H9 (cell line): Measurements from ENCODE around the gene CTF1. TPM values are rescaled to one million over a fixed set of nuclear protein-coding genes. Genes with fewer than 3 reads are reported as not detected.

ENCODE experiments used
- DNase-seq: peaks from one replicate; pipeline ENCODE4 v3.0.0-alpha.2; 2017
- H2AFZ ChIP-seq: one replicate; pipeline ENCODE4 v1.6.1; 2013; ENCODE audit warnings: mild to moderate bottlenecking, low read length, control low read depth, moderate library complexity
- H2AK5ac ChIP-seq: 2 replicates; pipeline ENCODE4 v1.6.1; 2013; ENCODE audit warnings: low read length, control low read depth, mixed read lengths; ENCODE audit not compliant: insufficient read length
- H2BK120ac ChIP-seq: one replicate; pipeline ENCODE4 v1.6.1; 2013; ENCODE audit warnings: low read depth, mild to moderate bottlenecking, low read length, control low read depth, inconsistent platforms; ENCODE audit not compliant: poor library complexity, severe bottlenecking
- H2BK12ac ChIP-seq: 2 replicates; pipeline ENCODE4 v1.6.1; 2013; ENCODE audit warnings: low read length, control low read depth, mixed read lengths, low read depth; ENCODE audit not compliant: insufficient read length
- H2BK15ac ChIP-seq: 2 replicates; pipeline ENCODE4 v1.6.1; 2013; ENCODE audit warnings: low read depth, low read length, control low read depth
- H2BK20ac ChIP-seq: one replicate; pipeline ENCODE4 v1.6.1; 2013; ENCODE audit warnings: low read depth, mild to moderate bottlenecking, low read length, control low read depth, inconsistent platforms; ENCODE audit not compliant: poor library complexity, severe bottlenecking
- H2BK5ac ChIP-seq: 2 replicates; pipeline ENCODE4 v1.6.1; 2013; ENCODE audit warnings: low read length, control low read depth, mixed read lengths; ENCODE audit not compliant: insufficient read length
- H3K14ac ChIP-seq: 2 replicates; pipeline ENCODE4 v1.6.1; 2013; ENCODE audit warnings: low read length, control low read depth; ENCODE audit not compliant: insufficient read depth
- H3K18ac ChIP-seq: 2 replicates; pipeline ENCODE4 v1.6.1; 2013; ENCODE audit warnings: low read depth, mild to moderate bottlenecking, mixed read lengths, low read length, control low read depth; ENCODE audit not compliant: insufficient read length
- H3K23ac ChIP-seq: 2 replicates; pipeline ENCODE4 v1.6.1; 2013; ENCODE audit warnings: low read length, control low read depth, mixed read lengths, low read depth; ENCODE audit not compliant: insufficient read length
- H3K23me2 ChIP-seq: 2 replicates; pipeline ENCODE4 v1.6.1; 2013; ENCODE audit warnings: low read depth, mild to moderate bottlenecking, mixed read lengths, low read length, control low read depth; ENCODE audit not compliant: insufficient read length, poor library complexity, severe bottlenecking
- H3K27ac ChIP-seq: 2 replicates; pipeline ENCODE4 v1.5.1; 2013; ENCODE audit warnings: low read length, control low read depth, mixed read lengths, low read depth; ENCODE audit not compliant: insufficient read length
- H3K27me3 ChIP-seq: 2 replicates; pipeline ENCODE4 v1.6.1; 2013; ENCODE audit warnings: low read length, control low read depth, inconsistent platforms; ENCODE audit not compliant: insufficient read depth
- H3K4ac ChIP-seq: 2 replicates; pipeline ENCODE4 v1.6.1; 2013; ENCODE audit warnings: low read depth, mild to moderate bottlenecking, control low read depth, inconsistent platforms, low read length, moderate library complexity
- H3K4me1 ChIP-seq: 2 replicates; pipeline ENCODE4 v1.6.1; 2013; ENCODE audit warnings: low read length, control low read depth, inconsistent platforms; ENCODE audit not compliant: insufficient read depth
- H3K4me2 ChIP-seq: 2 replicates; pipeline ENCODE4 v1.6.1; 2013; ENCODE audit warnings: low read length, control low read depth, mixed read lengths; ENCODE audit not compliant: insufficient read length, insufficient read depth
- H3K56ac ChIP-seq: 2 replicates; pipeline ENCODE4 v1.6.1; 2013; ENCODE audit warnings: low read depth, mild to moderate bottlenecking, mixed read lengths, low read length, control low read depth; ENCODE audit not compliant: insufficient read length
- H3K79me1 ChIP-seq: 2 replicates; pipeline ENCODE4 v1.6.1; 2013; ENCODE audit warnings: low read depth, mild to moderate bottlenecking, moderate library complexity, low read length, control low read depth, inconsistent platforms; ENCODE audit not compliant: insufficient read depth, poor library complexity, severe bottlenecking
- H3K79me2 ChIP-seq: 2 replicates; pipeline ENCODE4 v1.6.1; 2013; ENCODE audit warnings: low read length, control low read depth, inconsistent platforms; ENCODE audit not compliant: insufficient read depth
- H3K9ac ChIP-seq: 2 replicates; pipeline ENCODE4 v1.6.1; 2013; ENCODE audit warnings: low read length, control low read depth, mixed read lengths; ENCODE audit not compliant: insufficient read length; ENCODE audit errors: extremely low read depth
- H3K9me3 ChIP-seq: one replicate; pipeline ENCODE4 v1.6.1; 2013; ENCODE audit warnings: low read depth, low read length, inconsistent platforms; ENCODE audit not compliant: control insufficient read depth
- H3T11ph ChIP-seq: one replicate; pipeline ENCODE4 v1.6.1; 2013; ENCODE audit warnings: mild to moderate bottlenecking, low read length, control low read depth, inconsistent platforms
- H4K20me1 ChIP-seq: one replicate; pipeline ENCODE4 v1.6.1; 2013; ENCODE audit not compliant: control insufficient read depth, insufficient read length, insufficient read depth
- H4K5ac ChIP-seq: 2 replicates; pipeline ENCODE4 v1.6.1; 2013; ENCODE audit warnings: low read depth, mild to moderate bottlenecking, mixed read lengths, low read length, control low read depth; ENCODE audit not compliant: insufficient read length
- H4K8ac ChIP-seq: replicated peaks from 2 replicates; pipeline ENCODE4 v1.6.1; 2013; ENCODE audit warnings: low read length, control low read depth, mixed read lengths, low read depth; ENCODE audit not compliant: insufficient read length
- H4K91ac ChIP-seq: 2 replicates; pipeline ENCODE4 v1.6.1; 2013; ENCODE audit warnings: low read depth, mild to moderate bottlenecking, moderate library complexity, mixed read lengths, low read length, control low read depth; ENCODE audit not compliant: insufficient read length
- H3K27ac Mint-ChIP-seq, 3 experiments: 2 replicates in 2 of 3; 3 replicates in 1 of 3; pipeline ENCODE4 v1.8.0; 2020 to 2021; ENCODE audit warnings: mixed read lengths in 3 of 3, mild to moderate bottlenecking in 1 of 3, moderate library complexity in 1 of 3
- H3K27me3 Mint-ChIP-seq: 2 replicates; pipeline ENCODE4 v1.8.0; 2021; ENCODE audit warnings: low read depth, mild to moderate bottlenecking, moderate library complexity, mixed read lengths
- H3K36me3 Mint-ChIP-seq, 3 experiments: 2 replicates in 2 of 3; 3 replicates in 1 of 3; pipeline ENCODE4 v1.8.0; 2020 to 2021; ENCODE audit warnings: low read depth in 3 of 3, mixed read lengths in 3 of 3; ENCODE audit not compliant: insufficient read depth in 1 of 3
- H3K4me1 Mint-ChIP-seq, 2 experiments: 2 replicates each; pipeline ENCODE4 v1.8.0; 2020; ENCODE audit warnings: mixed read lengths in 2 of 2
- H3K4me3 Mint-ChIP-seq, 2 experiments: 2 replicates in 1 of 2; 3 replicates in 1 of 2; pipeline ENCODE4 v1.8.0; 2020 to 2021; ENCODE audit warnings: mild to moderate bottlenecking in 2 of 2, mixed read lengths in 2 of 2, moderate library complexity in 1 of 2
- H3K9me3 Mint-ChIP-seq, 2 experiments: 2 replicates in 1 of 2; 3 replicates in 1 of 2; pipeline ENCODE4 v1.8.0; 2020; ENCODE audit warnings: mild to moderate bottlenecking in 2 of 2, mixed read lengths in 2 of 2, moderate library complexity in 1 of 2
- CTCF ChIP-seq: fragments of 200-600 bp; sonication (generic); conservative IDR thresholded peaks from 3 replicates; pipeline ENCODE4 v1.8.0; 2021; ENCODE audit warnings: antibody characterized with exemption, mild to moderate bottlenecking
- WGBS: extraction: QIAGEN DNeasy Blood & Tissue Kit; methylation state at CpG from one replicate; pipeline ENCODE4 v1.1.7; 2013; ENCODE audit warnings: missing lambda C conversion rate, low lambda C conversion rate, mixed read lengths; ENCODE audit not compliant: insufficient read length; ENCODE audit errors: extremely low coverage; 5-methylcytosine and 5-hydroxymethylcytosine counted together
- long read RNA-seq: library from polyadenylated mRNA; unstranded; transcript quantifications from one replicate; pipeline ENCODE4 v2.0.0, GENCODE V29; 2020
- total RNA-seq: library from RNA; stranded (reverse); gene quantifications from 2 replicates; pipeline ENCODE4 v1.2.1, GENCODE V29; 2021

The CTF1 gene
- total RNA-seq = 0.72 TPM in 2 replicates
- long read RNA-seq = 0 reads

- Histone ChIP-seq H4K91ac (no peak within 1 kb of the TSS), H3K27me3 (no peaks in the 10 kb centered on the region), H3K4ac (no peak within 1 kb of the TSS), H2BK5ac (no peak within 1 kb of the TSS), H3K4me2 (peak within 1 kb of the TSS; percentile 62), H4K8ac (no peak within 1 kb of the TSS), H2BK20ac (no peak within 1 kb of the TSS), H2BK120ac (no peak within 1 kb of the TSS), H3K27ac (no peak within 1 kb of the TSS), H3K79me1 (no peaks in the 10 kb centered on the region), H4K20me1 (no peaks in the 10 kb centered on the region), H3T11ph (no peak within 1 kb of the TSS), H2AFZ (no peak within 1 kb of the TSS), H2AK5ac (no peak within 1 kb of the TSS), H2BK12ac (no peak within 1 kb of the TSS), H3K14ac (0 out of 2 replicates have a peak within 1 kb of the TSS, but pooled peaks have one; percentile 21), H3K4me1 (peaks cover 3% of the 10 kb centered on the region; the same call in 1 of the 2 replicates), H3K56ac (no peak within 1 kb of the TSS), H3K23me2 (peaks cover 20% of the 10 kb centered on the region), H3K23ac (peak within 1 kb of the TSS; percentile 25), H2BK15ac (no peak within 1 kb of the TSS), H3K79me2 (no peaks in the 10 kb centered on the region), H3K9me3 (no peaks in the 10 kb centered on the region), H4K5ac (no peak within 1 kb of the TSS), H3K9ac (no peak within 1 kb of the TSS), H3K18ac (peak within 1 kb of the TSS; percentile 23)
- no peak for TF ChIP-seq CTCF
- H3K4me1 Mint-ChIP-seq = peaks cover 28% of the 10 kb centered on the region in 2 experiments
- peak; percentile 85 for DNase-seq
- peak within 1 kb of the TSS; percentile 98 to 100 (median 99) for H3K27ac Mint-ChIP-seq
- peaks cover 0 to 2% of the 10 kb centered on the region in 2 experiments; a peak in 1 of 5 replicates for H3K9me3 Mint-ChIP-seq
- no CpG with 5 or more reads among the region's 31 CpGs for WGBS
- peaks cover 30% of the 10 kb centered on the region for H3K27me3 Mint-ChIP-seq
- peaks cover 0 to 3% (median 2%) of the 10 kb centered on the region in 3 experiments; a peak in 2 of 7 replicates for H3K36me3 Mint-ChIP-seq
- H3K4me3 Mint-ChIP-seq = peak within 1 kb of the TSS; percentile 80 to 94
These were observed at the start of gene CTF1 for GRCh38 chr16:30896261-30896888. Gene CTF1, plus strand, starts transcription at chr16:30896614. Its CDS starts 30 bp downstream, at chr16:30896644.
